WTC11 (cell line): ENCODE results near the gene DCAF11. TPM values are rescaled to one million over a fixed set of nuclear protein-coding genes. Genes with fewer than 3 reads are reported as not detected.

ENCODE experiments used
- ATAC-seq: fragments of 200-7000 bp; cut with Tn5 transposase; 2 replicates; pipeline ENCODE4 v1.10.0; 2021; ENCODE audit warnings: mild to moderate bottlenecking, moderate library complexity
- CTCF ChIA-PET: fragments of 300-600 bp; sonication (Branson Sonifier 250); formaldehyde crosslinking; loops from one replicate; lab custom pipeline; 2021; ENCODE audit warnings: antibody characterized with exemption; lab: Charles Lee
- POLR2A ChIA-PET: fragments of 350-600 bp; sonication (Branson Sonifier 250); formaldehyde crosslinking; loops from one replicate; lab custom pipeline; 2021; ENCODE audit warnings: antibody characterized with exemption; lab: Charles Lee
- DNase-seq: peaks from one replicate; pipeline ENCODE4 v3.0.0; 2021; ENCODE audit warnings: low spot score
- H3K27ac Mint-ChIP-seq: 2 replicates; pipeline ENCODE4 v1.8.0; 2021; ENCODE audit warnings: mixed read lengths
- H3K27me3 Mint-ChIP-seq: 2 replicates; pipeline ENCODE4 v1.8.0; 2021; ENCODE audit warnings: low read depth, mild to moderate bottlenecking, moderate library complexity, mixed read lengths
- H3K36me3 Mint-ChIP-seq: 2 replicates; pipeline ENCODE4 v1.8.0; 2021; ENCODE audit warnings: mixed read lengths
- H3K4me1 Mint-ChIP-seq: 2 replicates; pipeline ENCODE4 v1.8.0; 2022; ENCODE audit warnings: mixed read lengths
- H3K4me3 Mint-ChIP-seq: 2 replicates; pipeline ENCODE4 v1.8.0; 2021; ENCODE audit warnings: mild to moderate bottlenecking, moderate library complexity, mixed read lengths
- H3K9me3 Mint-ChIP-seq: 2 replicates; pipeline ENCODE4 v1.8.0; 2021; ENCODE audit warnings: mixed read lengths
- AFF4 ChIP-seq: sonication (generic); formaldehyde crosslinking; IDR thresholded peaks from 2 replicates; pipeline ENCODE4 v1.8.1; 2023; ENCODE audit warnings: mild to moderate bottlenecking, missing genetic modification reagents, borderline replicate concordance
- ARID4B ChIP-seq: sonication (generic); formaldehyde crosslinking; IDR thresholded peaks from 2 replicates; pipeline ENCODE4 v1.8.0; 2023; ENCODE audit warnings: missing genetic modification reagents, mild to moderate bottlenecking, borderline replicate concordance
- NFATC4 ChIP-seq: fragments of 250-450 bp; sonication (Bioruptor Pico); IDR thresholded peaks from 2 replicates; pipeline ENCODE4 v1.9.0; 2021; ENCODE audit warnings: mild to moderate bottlenecking
- RELA ChIP-seq: sonication (generic); formaldehyde crosslinking; IDR thresholded peaks from 2 replicates; pipeline ENCODE4 v1.8.1; 2022; ENCODE audit warnings: missing genetic modification reagents, mild to moderate bottlenecking, borderline replicate concordance
- ZNF396 ChIP-seq: fragments of 250-450 bp; sonication (Bioruptor Pico); IDR thresholded peaks from 2 replicates; pipeline ENCODE4 v1.8.0; 2021; ENCODE audit warnings: mild to moderate bottlenecking, moderate library complexity, borderline replicate concordance
- ZNF416 ChIP-seq: fragments of 250-450 bp; sonication (Bioruptor Pico); IDR thresholded peaks from 2 replicates; pipeline ENCODE4 v1.9.0; 2021; ENCODE audit warnings: mild to moderate bottlenecking, inconsistent platforms
- ZNF512 ChIP-seq: sonication (generic); formaldehyde crosslinking; IDR thresholded peaks from 2 replicates; pipeline ENCODE4 v1.8.1; 2022; ENCODE audit warnings: missing genetic modification reagents, borderline replicate concordance
- total RNA-seq: library from RNA; stranded (reverse); gene quantifications from 3 replicates; pipeline ENCODE4 v1.2.3, GENCODE V29; 2021
- TF ChIP-seq, protein P1 (sequence below): fragments of 250-450 bp; sonication (Bioruptor Pico); IDR thresholded peaks from 2 replicates; pipeline ENCODE4 v1.9.0; 2021; ENCODE audit warnings: mild to moderate bottlenecking
- TF ChIP-seq, protein P2 (sequence below): sonication (generic); formaldehyde crosslinking; conservative IDR thresholded peaks from 2 replicates; pipeline ENCODE4 v1.8.1; 2022; ENCODE audit warnings: mild to moderate bottlenecking, missing genetic modification reagents
- TF ChIP-seq, protein P3 (sequence below): sonication (generic); formaldehyde crosslinking; IDR thresholded peaks from 2 replicates; pipeline ENCODE4 v1.8.1; 2022; ENCODE audit warnings: low read depth, missing genetic modification reagents, borderline replicate concordance

DCAF11 gene
- total RNA-seq, 1 experiment from 2014 or later, result 73.6 TPM

GRCh38 chr14:24106672-24107271, 7.8 kb upstream of the DCAF11 start:
- Mint-ChIP-seq H3K9me3 (peaks cover 27% of the 10 kb centered on the region), H3K36me3 (peaks cover 35% of the 10 kb centered on the region), H3K27ac (no peak overlapping the region), H3K4me1 (peaks cover 5% of the 10 kb centered on the region), H3K27me3 (no peaks in the 10 kb centered on the region; the same call in 1 of the 2 replicates), H3K4me3 (no peak overlapping the region)
- POLR2A ChIA-PET, result interaction anchor here (0.7 to 5.7 kb wide), 3 partner anchors 12 to 55 kb away, joined by 3 to 29 read pairs (median 11); partner anchors contain the start of genes CARMIL3 and PCK2
- ATAC-seq (no peak), DNase-seq (no peak)
- CTCF ChIA-PET, result interaction anchor here (0.6 to 2.2 kb wide), 5 partner anchors 8 to 54 kb away, joined by 3 to 19 read pairs (median 3); partner anchors contain the start of genes DCAF11, IRF9 and NRL
- TF ChIP-seq RELA (CRISPR knock-in tag) (no peak), AFF4 (CRISPR knock-in tag) (no peak), NFATC4 (no peak), ZNF416 (CRISPR knock-in tag) (no peak), ZNF396 (CRISPR knock-in tag) (no peak), ZNF512 (CRISPR knock-in tag) (no peak), ARID4B (no peak)
- TF ChIP-seq, protein P1, sequence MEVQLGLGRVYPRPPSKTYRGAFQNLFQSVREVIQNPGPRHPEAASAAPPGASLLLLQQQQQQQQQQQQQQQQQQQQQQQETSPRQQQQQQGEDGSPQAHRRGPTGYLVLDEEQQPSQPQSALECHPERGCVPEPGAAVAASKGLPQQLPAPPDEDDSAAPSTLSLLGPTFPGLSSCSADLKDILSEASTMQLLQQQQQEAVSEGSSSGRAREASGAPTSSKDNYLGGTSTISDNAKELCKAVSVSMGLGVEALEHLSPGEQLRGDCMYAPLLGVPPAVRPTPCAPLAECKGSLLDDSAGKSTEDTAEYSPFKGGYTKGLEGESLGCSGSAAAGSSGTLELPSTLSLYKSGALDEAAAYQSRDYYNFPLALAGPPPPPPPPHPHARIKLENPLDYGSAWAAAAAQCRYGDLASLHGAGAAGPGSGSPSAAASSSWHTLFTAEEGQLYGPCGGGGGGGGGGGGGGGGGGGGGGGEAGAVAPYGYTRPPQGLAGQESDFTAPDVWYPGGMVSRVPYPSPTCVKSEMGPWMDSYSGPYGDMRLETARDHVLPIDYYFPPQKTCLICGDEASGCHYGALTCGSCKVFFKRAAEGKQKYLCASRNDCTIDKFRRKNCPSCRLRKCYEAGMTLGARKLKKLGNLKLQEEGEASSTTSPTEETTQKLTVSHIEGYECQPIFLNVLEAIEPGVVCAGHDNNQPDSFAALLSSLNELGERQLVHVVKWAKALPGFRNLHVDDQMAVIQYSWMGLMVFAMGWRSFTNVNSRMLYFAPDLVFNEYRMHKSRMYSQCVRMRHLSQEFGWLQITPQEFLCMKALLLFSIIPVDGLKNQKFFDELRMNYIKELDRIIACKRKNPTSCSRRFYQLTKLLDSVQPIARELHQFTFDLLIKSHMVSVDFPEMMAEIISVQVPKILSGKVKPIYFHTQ (CRISPR knock-in tag), result no peak
- TF ChIP-seq, protein P2, sequence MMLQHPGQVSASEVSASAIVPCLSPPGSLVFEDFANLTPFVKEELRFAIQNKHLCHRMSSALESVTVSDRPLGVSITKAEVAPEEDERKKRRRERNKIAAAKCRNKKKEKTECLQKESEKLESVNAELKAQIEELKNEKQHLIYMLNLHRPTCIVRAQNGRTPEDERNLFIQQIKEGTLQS (CRISPR knock-in tag), result no peak
- TF ChIP-seq, protein P3, sequence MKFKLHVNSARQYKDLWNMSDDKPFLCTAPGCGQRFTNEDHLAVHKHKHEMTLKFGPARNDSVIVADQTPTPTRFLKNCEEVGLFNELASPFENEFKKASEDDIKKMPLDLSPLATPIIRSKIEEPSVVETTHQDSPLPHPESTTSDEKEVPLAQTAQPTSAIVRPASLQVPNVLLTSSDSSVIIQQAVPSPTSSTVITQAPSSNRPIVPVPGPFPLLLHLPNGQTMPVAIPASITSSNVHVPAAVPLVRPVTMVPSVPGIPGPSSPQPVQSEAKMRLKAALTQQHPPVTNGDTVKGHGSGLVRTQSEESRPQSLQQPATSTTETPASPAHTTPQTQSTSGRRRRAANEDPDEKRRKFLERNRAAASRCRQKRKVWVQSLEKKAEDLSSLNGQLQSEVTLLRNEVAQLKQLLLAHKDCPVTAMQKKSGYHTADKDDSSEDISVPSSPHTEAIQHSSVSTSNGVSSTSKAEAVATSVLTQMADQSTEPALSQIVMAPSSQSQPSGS (CRISPR knock-in tag), result no peak
